HepG2 (cell line): Measurements from ENCODE around the gene LRRC4C.

Experiments used
- POLR2AphosphoS5 ChIP-seq: IDR thresholded peaks from 2 replicates; pipeline ENCODE4 v1.6.1; 2012; ENCODE audit warnings: low read depth, low read length
- RBM39 ChIP-seq: fragments of 200-400 bp; formaldehyde crosslinking; IDR thresholded peaks from one replicate; pipeline ENCODE4 v1.6.1; 2018; ENCODE audit warnings: antibody characterized with exemption, mild to moderate bottlenecking, low read depth, low read length; ENCODE audit not compliant: poor library complexity, severe bottlenecking
- SIN3A ChIP-seq: IDR thresholded peaks from 2 replicates; pipeline ENCODE4 v1.6.1; 2011; ENCODE audit warnings: low read depth, mild to moderate bottlenecking, control low read depth, low read length, borderline replicate concordance
- TRIM24 ChIP-seq: sonication (generic); formaldehyde crosslinking; IDR thresholded peaks from 2 replicates; pipeline ENCODE4 v1.8.0; 2022; ENCODE audit warnings: mild to moderate bottlenecking, missing genetic modification reagents
- ZNF18 ChIP-seq: sonication (generic); formaldehyde crosslinking; IDR thresholded peaks from 2 replicates; pipeline ENCODE4 v1.8.0; 2022; ENCODE audit warnings: mild to moderate bottlenecking, missing genetic modification reagents; ENCODE audit not compliant: insufficient replicate concordance
- ZNF556 ChIP-seq: sonication (generic); formaldehyde crosslinking; IDR thresholded peaks from 2 replicates; pipeline ENCODE4 v1.4.0; 2020; ENCODE audit warnings: mild to moderate bottlenecking, missing genetic modification reagents, borderline replicate concordance

GRCh38 chr11:40338062-40338461 is 1121.4 kb downstream of the LRRC4C start:
- no peak for TF ChIP-seq ZNF18
- TF ChIP-seq RBM39, result no peak
- TF ChIP-seq ZNF556 (CRISPR knock-in tag), result no peak
- no peak for TF ChIP-seq TRIM24 (CRISPR knock-in tag)
- TF ChIP-seq POLR2AphosphoS5, result no peak
- TF ChIP-seq SIN3A, result no peak
